ENCODE results near the gene PLXNA4.

DNA sequence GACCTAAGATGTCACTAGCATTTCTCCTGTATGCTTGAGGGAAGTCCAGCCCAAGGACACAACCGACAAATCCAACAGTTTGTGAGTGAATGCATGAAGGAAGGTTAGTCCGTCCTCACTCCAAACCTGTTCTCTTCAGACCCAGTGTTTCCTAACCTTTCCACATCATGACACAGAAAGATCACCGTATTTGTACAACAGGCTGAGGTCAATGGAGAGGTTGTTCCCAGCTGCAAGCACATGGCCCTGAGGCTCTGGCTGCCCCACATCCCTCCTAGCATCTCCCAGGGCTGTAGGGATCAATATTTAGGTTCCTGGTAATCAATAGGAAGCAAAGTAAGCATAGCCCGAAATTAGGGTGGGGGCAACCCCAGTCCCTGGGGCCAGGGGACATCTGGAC, 227.9 kb downstream of the PLXNA4 start:
- TF ChIP-seq, protein P1, sequence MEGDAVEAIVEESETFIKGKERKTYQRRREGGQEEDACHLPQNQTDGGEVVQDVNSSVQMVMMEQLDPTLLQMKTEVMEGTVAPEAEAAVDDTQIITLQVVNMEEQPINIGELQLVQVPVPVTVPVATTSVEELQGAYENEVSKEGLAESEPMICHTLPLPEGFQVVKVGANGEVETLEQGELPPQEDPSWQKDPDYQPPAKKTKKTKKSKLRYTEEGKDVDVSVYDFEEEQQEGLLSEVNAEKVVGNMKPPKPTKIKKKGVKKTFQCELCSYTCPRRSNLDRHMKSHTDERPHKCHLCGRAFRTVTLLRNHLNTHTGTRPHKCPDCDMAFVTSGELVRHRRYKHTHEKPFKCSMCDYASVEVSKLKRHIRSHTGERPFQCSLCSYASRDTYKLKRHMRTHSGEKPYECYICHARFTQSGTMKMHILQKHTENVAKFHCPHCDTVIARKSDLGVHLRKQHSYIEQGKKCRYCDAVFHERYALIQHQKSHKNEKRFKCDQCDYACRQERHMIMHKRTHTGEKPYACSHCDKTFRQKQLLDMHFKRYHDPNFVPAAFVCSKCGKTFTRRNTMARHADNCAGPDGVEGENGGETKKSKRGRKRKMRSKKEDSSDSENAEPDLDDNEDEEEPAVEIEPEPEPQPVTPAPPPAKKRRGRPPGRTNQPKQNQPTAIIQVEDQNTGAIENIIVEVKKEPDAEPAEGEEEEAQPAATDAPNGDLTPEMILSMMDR (optimal IDR thresholded peaks at IDR 0.05 in 1 of 3, IDR thresholded peaks at IDR 0.05 in 1 of 3, conservative IDR thresholded peaks at IDR 0.05 in 1 of 3; ENCODE audit: extremely low read depth in 1 of 3, insufficient read depth in 2 of 3, low read length in 3 of 3) = no peak
- TF ChIP-seq EZH2 (IDR thresholded peaks at IDR 0.05; ENCODE audit: low read length) = no peak

All from keratinocyte (primary cell).